ENCODE results near the gene CDH23. TPM values are rescaled to one million over a fixed set of nuclear protein-coding genes. Genes with fewer than 3 reads are reported as not detected.

The CDH23 gene
- total RNA-seq, 1 experiment from 2014 or later: 2.9 TPM

DNA sequence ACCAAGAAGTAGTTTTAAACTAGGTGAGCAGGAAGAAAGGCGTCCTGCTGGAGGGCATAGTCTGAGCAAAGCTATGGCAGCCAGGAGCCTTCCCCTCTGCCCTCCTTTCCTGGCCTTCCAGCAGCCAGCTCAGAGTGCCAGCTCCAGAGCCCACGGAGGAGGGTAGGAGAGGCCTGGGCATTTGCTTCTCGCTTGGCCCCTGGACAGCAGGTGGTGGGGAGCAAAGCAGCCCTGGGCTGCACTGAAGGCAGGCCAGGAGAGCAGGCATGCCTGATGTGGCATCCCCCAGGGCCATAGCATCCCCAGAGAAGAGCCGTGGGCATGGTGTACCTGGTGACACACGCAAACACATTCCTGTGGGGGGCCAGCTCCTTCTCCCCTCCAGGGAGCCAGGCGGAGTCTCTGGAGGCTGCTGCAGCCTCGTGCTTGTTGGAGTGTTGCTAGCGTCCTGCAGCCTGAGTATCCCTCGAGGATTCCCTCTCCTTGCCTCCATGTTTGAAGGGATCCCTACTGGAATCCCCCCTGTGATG is 43.9 kb downstream of the CDH23 start:
- H3K36me3 Mint-ChIP-seq: no peaks in the 10 kb centered on the region
- no peak for DNase-seq (ENCODE audit: low spot score)
- H3K27me3 Mint-ChIP-seq (ENCODE audit: low read depth): no peaks in the 10 kb centered on the region; the same call in 1 of the 2 replicates
- CTCF ChIA-PET: interaction anchor here (0.9 to 3.1 kb wide), 6 partner anchors 9 to 96 kb away, joined by 3 to 14 read pairs (median 4); no protein-coding TSS in a partner anchor
- no peak for TF ChIP-seq ETV6 (CRISPR knock-in tag; IDR thresholded peaks at IDR 0.05)
- no peak for TF ChIP-seq CREM (CRISPR knock-in tag; IDR thresholded peaks at IDR 0.05)
- no peak for TF ChIP-seq GTF2I (CRISPR knock-in tag; conservative IDR thresholded peaks at IDR 0.05)
- no peak for TF ChIP-seq PRRX2 (CRISPR knock-in tag; IDR thresholded peaks at IDR 0.05)
- no peak for TF ChIP-seq SOX15 (CRISPR knock-in tag; IDR thresholded peaks at IDR 0.05)
- no peak for TF ChIP-seq ZBTB21 (CRISPR knock-in tag; IDR thresholded peaks at IDR 0.05; ENCODE audit: borderline replicate concordance)
- no peak for TF ChIP-seq ZNF219 (CRISPR knock-in tag; IDR thresholded peaks at IDR 0.05; ENCODE audit: borderline replicate concordance)
- TF ChIP-seq ZNF423 (CRISPR knock-in tag; IDR thresholded peaks at IDR 0.05): no peak
- TF ChIP-seq ZNF138 (CRISPR knock-in tag; conservative IDR thresholded peaks at IDR 0.05): no peak
- no peak for TF ChIP-seq CDX4 (CRISPR knock-in tag; IDR thresholded peaks at IDR 0.05; ENCODE audit: borderline replicate concordance)
- no peak for TF ChIP-seq TP53 (CRISPR knock-in tag; IDR thresholded peaks at IDR 0.05)
- TF ChIP-seq NFYB (CRISPR knock-in tag; conservative IDR thresholded peaks at IDR 0.05; ENCODE audit: low read depth): no peak
- TF ChIP-seq MYBL2 (CRISPR knock-in tag; IDR thresholded peaks at IDR 0.05): no peak
- TF ChIP-seq EMX1 (CRISPR knock-in tag; IDR thresholded peaks at IDR 0.05): no peak
- TF ChIP-seq TEAD4 (CRISPR knock-in tag; IDR thresholded peaks at IDR 0.05): no peak
- no peak for TF ChIP-seq ZNF532 (CRISPR knock-in tag; IDR thresholded peaks at IDR 0.05; ENCODE audit: borderline replicate concordance)
- TF ChIP-seq KAT7 (CRISPR knock-in tag; IDR thresholded peaks at IDR 0.05; ENCODE audit: borderline replicate concordance): no peak
- TF ChIP-seq, protein P1, sequence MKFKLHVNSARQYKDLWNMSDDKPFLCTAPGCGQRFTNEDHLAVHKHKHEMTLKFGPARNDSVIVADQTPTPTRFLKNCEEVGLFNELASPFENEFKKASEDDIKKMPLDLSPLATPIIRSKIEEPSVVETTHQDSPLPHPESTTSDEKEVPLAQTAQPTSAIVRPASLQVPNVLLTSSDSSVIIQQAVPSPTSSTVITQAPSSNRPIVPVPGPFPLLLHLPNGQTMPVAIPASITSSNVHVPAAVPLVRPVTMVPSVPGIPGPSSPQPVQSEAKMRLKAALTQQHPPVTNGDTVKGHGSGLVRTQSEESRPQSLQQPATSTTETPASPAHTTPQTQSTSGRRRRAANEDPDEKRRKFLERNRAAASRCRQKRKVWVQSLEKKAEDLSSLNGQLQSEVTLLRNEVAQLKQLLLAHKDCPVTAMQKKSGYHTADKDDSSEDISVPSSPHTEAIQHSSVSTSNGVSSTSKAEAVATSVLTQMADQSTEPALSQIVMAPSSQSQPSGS (CRISPR knock-in tag; IDR thresholded peaks at IDR 0.05; ENCODE audit: borderline replicate concordance, low read depth): no peak
- TF ChIP-seq ARID4B (CRISPR knock-in tag; IDR thresholded peaks at IDR 0.05; ENCODE audit: borderline replicate concordance): no peak
- ATAC-seq: no peak
- no peak overlapping the region for H3K27ac Mint-ChIP-seq
- POLR2A ChIA-PET: no interaction called here
- H3K9me3 Mint-ChIP-seq: no peaks in the 10 kb centered on the region
- H3K4me1 Mint-ChIP-seq: peaks cover 12% of the 10 kb centered on the region
- no peak overlapping the region for H3K4me3 Mint-ChIP-seq

Measured in WTC11 (cell line).